Osteoblast (primary cell): ENCODE data around the gene TXNDC5. TPM values are rescaled to one million over a fixed set of nuclear protein-coding genes. Genes with fewer than 3 reads are reported as not detected.
A peak's percentile ranks its signal among the peaks of the same experiment; 100 is the strongest.

Source experiments
- DNase-seq: peaks from one replicate; pipeline ENCODE4 v3.0.0; 2011; ENCODE audit warnings: low spot score, mixed read lengths; ENCODE audit not compliant: insufficient read length; ENCODE audit errors: missing footprints
- H2AFZ ChIP-seq: 2 replicates; pipeline ENCODE4 v1.6.0; 2011; ENCODE audit warnings: mild to moderate bottlenecking, low read length
- H3K27ac ChIP-seq: 2 replicates; pipeline ENCODE4 v1.5.1; 2011; ENCODE audit warnings: mild to moderate bottlenecking, low read depth, low read length, moderate library complexity
- H3K27me3 ChIP-seq: 2 replicates; pipeline ENCODE4 v1.6.0; 2012; ENCODE audit warnings: mild to moderate bottlenecking, control low read depth, inconsistent platforms, low read length, moderate library complexity; ENCODE audit not compliant: insufficient read depth
- H3K36me3 ChIP-seq: 2 replicates; pipeline ENCODE4 v1.5.1; 2011; ENCODE audit warnings: mild to moderate bottlenecking, low read length, control low read depth, moderate library complexity; ENCODE audit not compliant: insufficient read depth
- H3K4me1 ChIP-seq: 2 replicates; pipeline ENCODE4 v1.5.1; 2011; ENCODE audit warnings: mild to moderate bottlenecking, low read length, control low read depth, moderate library complexity; ENCODE audit not compliant: insufficient read depth
- H3K4me2 ChIP-seq: 2 replicates; pipeline ENCODE4 v1.6.0; 2011; ENCODE audit warnings: mild to moderate bottlenecking, low read length; ENCODE audit not compliant: insufficient read depth
- H3K4me3 ChIP-seq: fragments of 200-600 bp; sonication (generic); 3 replicates; pipeline ENCODE4 v1.5.1; 2012; ENCODE audit warnings: mild to moderate bottlenecking, low read length, inconsistent platforms; ENCODE audit not compliant: insufficient read depth
- H3K79me2 ChIP-seq: 2 replicates; pipeline ENCODE4 v1.6.0; 2012; ENCODE audit warnings: mild to moderate bottlenecking, low read length, control low read depth, inconsistent platforms; ENCODE audit not compliant: insufficient read depth
- H3K9me3 ChIP-seq: 2 replicates; pipeline ENCODE4 v1.5.1; 2011; ENCODE audit warnings: low read depth, low read length, control low read depth
- H4K20me1 ChIP-seq: 2 replicates; pipeline ENCODE4 v1.6.0; 2012; ENCODE audit warnings: mild to moderate bottlenecking, low read length, control low read depth; ENCODE audit not compliant: insufficient read depth
- CTCF ChIP-seq: IDR thresholded peaks from 2 replicates; pipeline ENCODE4 v1.5.1; 2011; ENCODE audit warnings: mild to moderate bottlenecking, low read depth, low read length, moderate library complexity; ENCODE audit errors: extremely low read depth
- total RNA-seq: library from RNA; depleted of rRNA; stranded (reverse); fragments of >200 nt; gene quantifications from 2 replicates; pipeline ENCODE4 v1.2.3, GENCODE V29; 2012

The TXNDC5 gene
- total RNA-seq, 1 donor: 344 TPM

- Histone ChIP-seq H3K27me3 (no peaks in the 10 kb centered on the region), H3K36me3 (no peaks in the 10 kb centered on the region), H4K20me1 (no peaks in the 10 kb centered on the region), H3K9me3 (no peaks in the 10 kb centered on the region), H2AFZ (no peak overlapping the region), H3K4me2 (no peak overlapping the region), H3K27ac (no peak overlapping the region), H3K79me2 (no peaks in the 10 kb centered on the region), H3K4me1 (peaks cover 17% of the 10 kb centered on the region), H3K4me3 (no peak overlapping the region)
- TF ChIP-seq CTCF: no peak
- no peak for DNase-seq
Measured at GRCh38 chr6:7916959-7917358, 6.4 kb upstream of the TXNDC5 start.

GRCh38 chr6:7914991-7915789 is 4.6 kb upstream of the TXNDC5 start:
- H3K9me3 ChIP-seq: no peaks in the 10 kb centered on the region

GRCh38 chr6:7914311-7914710 is 3.7 kb upstream of the TXNDC5 start:
- Histone ChIP-seq H2AFZ (no peak overlapping the region), H3K27ac (no peak overlapping the region), H3K4me3 (no peak overlapping the region), H4K20me1 (peaks cover 4% of the 10 kb centered on the region), H3K79me2 (peaks cover 7% of the 10 kb centered on the region), H3K4me1 (peaks cover 14% of the 10 kb centered on the region), H3K4me2 (no peak overlapping the region), H3K27me3 (no peaks in the 10 kb centered on the region), H3K9me3 (no peaks in the 10 kb centered on the region), H3K36me3 (no peaks in the 10 kb centered on the region)
- no peak for TF ChIP-seq CTCF
- no peak for DNase-seq

More at GRCh38 chr6:7914991-7915789, 4.6 kb upstream of the TXNDC5 start:
- no peaks in the 10 kb centered on the region for H3K79me2 ChIP-seq
- peaks cover 19% of the 10 kb centered on the region for H3K4me1 ChIP-seq
- peak overlapping the region; percentile 6 for H2AFZ ChIP-seq
- no peaks in the 10 kb centered on the region for H3K27me3 ChIP-seq
- H3K36me3 ChIP-seq: no peaks in the 10 kb centered on the region
- TF ChIP-seq CTCF: no peak
- peak; percentile 91 for DNase-seq
- no peaks in the 10 kb centered on the region for H4K20me1 ChIP-seq
- no peak overlapping the region for H3K4me3 ChIP-seq
- peak overlapping the region; percentile 34 for H3K4me2 ChIP-seq
- peak overlapping the region; percentile 64 for H3K27ac ChIP-seq

GRCh38 chr6:7912736-7913517 is 2.3 kb upstream of the TXNDC5 start:
- Histone ChIP-seq H2AFZ (no peak overlapping the region), H3K27me3 (no peaks in the 10 kb centered on the region), H4K20me1 (peaks cover 17% of the 10 kb centered on the region), H3K36me3 (no peaks in the 10 kb centered on the region), H3K79me2 (peaks cover 21% of the 10 kb centered on the region), H3K4me1 (peaks cover 23% of the 10 kb centered on the region), H3K4me2 (no peak overlapping the region), H3K9me3 (no peaks in the 10 kb centered on the region), H3K27ac (no peak overlapping the region), H3K4me3 (no peak overlapping the region)
- TF ChIP-seq CTCF: no peak
- no peak for DNase-seq
